Gastrocnemius medialis (tissue), 4 donors: Measurements from ENCODE around the gene KLHL40.

Source experiments
- POLR2A ChIP-seq, 2 donors: fragments of 450-650 bp; IDR thresholded peaks; one replicate each; pipeline ENCODE4 v1.6.1; 2017; ENCODE audit warnings: antibody characterized with exemption in 2 of 2, mild to moderate bottlenecking in 2 of 2, moderate library complexity in 2 of 2
- TF ChIP-seq, protein P1 (sequence below), 5 experiments: fragments of 450-650 bp in 3 of 5; fragments of 200-600 bp in 2 of 5; sonication (generic) in 2 of 5; IDR thresholded peaks in 4 of 5; conservative IDR thresholded peaks in 1 of 5; 1 replicate in 4 of 5; 2 replicates in 1 of 5; pipeline ENCODE4 v1.5.1; 2016 to 2019; ENCODE audit warnings: antibody characterized with exemption in 5 of 5, mild to moderate bottlenecking in 3 of 5, moderate library complexity in 3 of 5

- TF ChIP-seq, protein P1, sequence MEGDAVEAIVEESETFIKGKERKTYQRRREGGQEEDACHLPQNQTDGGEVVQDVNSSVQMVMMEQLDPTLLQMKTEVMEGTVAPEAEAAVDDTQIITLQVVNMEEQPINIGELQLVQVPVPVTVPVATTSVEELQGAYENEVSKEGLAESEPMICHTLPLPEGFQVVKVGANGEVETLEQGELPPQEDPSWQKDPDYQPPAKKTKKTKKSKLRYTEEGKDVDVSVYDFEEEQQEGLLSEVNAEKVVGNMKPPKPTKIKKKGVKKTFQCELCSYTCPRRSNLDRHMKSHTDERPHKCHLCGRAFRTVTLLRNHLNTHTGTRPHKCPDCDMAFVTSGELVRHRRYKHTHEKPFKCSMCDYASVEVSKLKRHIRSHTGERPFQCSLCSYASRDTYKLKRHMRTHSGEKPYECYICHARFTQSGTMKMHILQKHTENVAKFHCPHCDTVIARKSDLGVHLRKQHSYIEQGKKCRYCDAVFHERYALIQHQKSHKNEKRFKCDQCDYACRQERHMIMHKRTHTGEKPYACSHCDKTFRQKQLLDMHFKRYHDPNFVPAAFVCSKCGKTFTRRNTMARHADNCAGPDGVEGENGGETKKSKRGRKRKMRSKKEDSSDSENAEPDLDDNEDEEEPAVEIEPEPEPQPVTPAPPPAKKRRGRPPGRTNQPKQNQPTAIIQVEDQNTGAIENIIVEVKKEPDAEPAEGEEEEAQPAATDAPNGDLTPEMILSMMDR (IDR thresholded peaks at IDR 0.05 in 4 of 5, conservative IDR thresholded peaks at IDR 0.05 in 1 of 5): no peak
- TF ChIP-seq POLR2A (IDR thresholded peaks at IDR 0.05): no peak
Measured at GRCh38 chr3:42706721-42707619, 21.6 kb downstream of the KLHL40 start.
